ENCODE data around the gene LCNL1.

LCNL1 gene

GRCh38 chr9:137034709-137035506 lies 52.1 kb downstream of the LCNL1 start:
- Histone ChIP-seq H3K9me3 (replicated peaks in 1 of 2; ENCODE audit: control insufficient read depth in 2 of 2, insufficient read depth in 1 of 2, low read depth in 1 of 2, low read length in 2 of 2) (no peaks in the 10 kb centered on the region), H2BK12ac (ENCODE audit: low read length) (peak overlapping the region; percentile 90), H3K4ac (ENCODE audit: low read length) (peak overlapping the region; percentile 6), H2AK5ac (ENCODE audit: low read depth, low read length) (peak overlapping the region; percentile 99), H3K18ac (ENCODE audit: low read length) (peak overlapping the region; percentile 94), H3K27me3 (ENCODE audit: control insufficient read depth in 3 of 3, insufficient read depth in 3 of 3, low read depth in 1 of 3, low read length in 3 of 3) (no peaks in the 10 kb centered on the region), H4K91ac (ENCODE audit: low read depth, low read length, poor library complexity) (no peak overlapping the region), H2BK15ac (ENCODE audit: low read length) (peak overlapping the region; percentile 89), H2BK5ac (ENCODE audit: low read length) (peak overlapping the region; percentile 35), H3K79me1 (ENCODE audit: low read depth, low read length) (peaks cover 3% of the 10 kb centered on the region), H4K8ac (ENCODE audit: low read depth, low read length) (no peak overlapping the region), H2AFZ (ENCODE audit: low read length) (no peak overlapping the region), H3K27ac (replicated peaks; ENCODE audit: low read length) (no peak overlapping the region), H3K23ac (ENCODE audit: low read depth, low read length, poor library complexity) (peak overlapping the region; percentile 55), H2BK120ac (ENCODE audit: low read depth, low read length) (peak overlapping the region; percentile 89), H3K4me1 (ENCODE audit: control insufficient read depth in 2 of 2, insufficient read depth in 1 of 2, low read depth in 1 of 2, low read length in 2 of 2) (peaks cover 3 to 6% of the 10 kb centered on the region in 2 donors), H3K9ac (ENCODE audit: low read depth, low read length, poor library complexity) (no peak overlapping the region), H3K14ac (ENCODE audit: low read length) (peak overlapping the region; percentile 21), H3K4me2 (ENCODE audit: insufficient read depth, low read length, poor library complexity, severe bottlenecking) (no peak overlapping the region), H3K36me3 (replicated peaks in 1 of 2; ENCODE audit: control insufficient read depth in 2 of 2, insufficient read depth in 2 of 2, low read length in 2 of 2) (peaks cover 3 to 22% of the 10 kb centered on the region in 2 donors), H3K4me3 (ENCODE audit: low read length in 2 of 2) (no peak overlapping the region)
- peak; percentile 76 for DNase-seq (ENCODE audit: low spot score)
- whole genome bisulfite sequencing, 2 donors (ENCODE audit: extremely low coverage in 2 of 2, insufficient read length in 2 of 2, insufficient replicate concordance in 1 of 2) = no CpG with 5 or more reads among the region's 24 CpGs
